SH-SY5Y (cell line): ENCODE data around the gene POU5F1.

Experiments
- GATA2 ChIP-seq: IDR thresholded peaks from 2 replicates; pipeline ENCODE4 v1.6.1; 2011; ENCODE audit warnings: mild to moderate bottlenecking, low read depth, low read length
- GATA3 ChIP-seq: IDR thresholded peaks from 2 replicates; pipeline ENCODE4 v1.6.1; 2011; ENCODE audit warnings: low read depth, mild to moderate bottlenecking, low read length, moderate library complexity

DNA sequence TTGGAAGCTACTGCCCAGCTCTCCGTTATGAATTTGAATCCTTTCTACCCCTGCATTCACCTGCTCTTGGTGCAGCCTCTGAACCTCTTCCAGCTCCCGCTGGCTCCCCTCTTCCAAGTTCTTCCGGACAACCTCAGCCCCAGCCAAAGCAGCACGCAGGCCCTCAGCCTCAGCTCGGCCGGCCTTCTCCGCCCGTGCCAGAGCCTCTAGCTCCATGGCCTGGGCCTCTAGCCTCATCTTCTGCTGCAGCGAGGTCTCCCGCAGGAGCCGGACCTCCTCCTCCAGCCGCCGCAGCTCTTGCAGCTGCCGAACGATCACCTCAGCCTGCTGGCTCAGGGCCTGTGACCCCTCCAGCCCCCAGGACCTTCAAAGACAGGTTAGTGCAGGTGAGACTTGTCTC is 16.0 kb downstream of the POU5F1 start:
- TF ChIP-seq GATA2, result no peak
- TF ChIP-seq GATA3, result no peak
